Measurements from ENCODE around the gene HPS5.
"Not testable (repeated sequence)": the region's sequence is repeated elsewhere in the genome, so short reads cannot be mapped to it uniquely, and the experiment has no call there.

HPS5 gene

GRCh38 chr11:18267335-18268133, 54.4 kb downstream of the HPS5 start:
- not testable (repeated sequence) for DNase-seq

- DNase-seq = no peak
Measured at GRCh38 chr11:18265949-18266348, 56.0 kb downstream of the HPS5 start, which contains the start of gene SAA1. SAA1 (plus strand) TSS chr11:18266264; CDS start chr11:18266888, 624 bp downstream.

DNA sequence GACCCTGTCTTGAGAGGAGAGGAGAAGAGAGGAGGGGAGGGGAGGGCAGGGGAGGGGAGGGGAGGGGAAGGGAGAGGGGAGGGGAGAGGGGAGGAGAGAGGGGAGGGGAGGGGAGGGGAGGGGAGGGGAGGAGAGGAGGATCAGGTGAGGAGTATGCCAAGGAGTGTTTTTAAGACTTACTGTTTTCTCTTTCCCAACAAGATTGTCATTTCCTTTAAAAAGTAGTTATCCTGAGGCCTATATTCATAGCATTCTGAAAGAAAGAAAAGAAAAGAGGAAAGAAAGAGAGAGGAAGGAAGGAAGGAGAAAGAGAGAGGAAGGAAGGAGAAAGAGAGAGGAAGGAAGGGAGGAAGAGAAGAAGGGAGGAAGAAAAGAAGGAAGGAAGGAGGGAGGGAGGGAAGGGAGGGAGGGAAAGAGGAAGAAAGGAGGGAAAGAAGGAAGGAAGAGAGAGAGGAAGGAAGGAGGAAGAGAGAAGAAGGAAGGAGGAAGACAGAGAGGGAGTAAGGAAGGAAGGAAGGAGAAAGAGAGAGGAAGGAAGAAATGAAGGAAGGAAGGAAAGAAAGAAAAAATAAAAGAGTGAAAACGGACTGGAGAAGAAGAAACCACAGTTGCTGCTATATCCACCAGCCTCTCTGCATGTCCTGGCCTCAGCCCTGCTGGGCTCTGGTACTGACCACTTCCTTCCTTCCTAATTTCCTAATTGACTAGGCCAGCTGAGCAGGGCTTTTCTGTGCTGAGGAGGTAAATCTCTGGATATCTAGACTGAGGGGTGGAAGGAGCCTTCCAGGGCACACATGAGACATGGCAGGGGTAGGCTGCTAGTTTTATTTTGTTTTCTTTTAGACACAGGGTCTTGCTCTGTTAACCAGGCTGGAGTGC, 57.0 kb downstream of the HPS5 start:
- no peak for DNase-seq

GRCh38 chr11:18264035-18264434, 57.9 kb downstream of the HPS5 start:
- no peak for DNase-seq

DNA sequence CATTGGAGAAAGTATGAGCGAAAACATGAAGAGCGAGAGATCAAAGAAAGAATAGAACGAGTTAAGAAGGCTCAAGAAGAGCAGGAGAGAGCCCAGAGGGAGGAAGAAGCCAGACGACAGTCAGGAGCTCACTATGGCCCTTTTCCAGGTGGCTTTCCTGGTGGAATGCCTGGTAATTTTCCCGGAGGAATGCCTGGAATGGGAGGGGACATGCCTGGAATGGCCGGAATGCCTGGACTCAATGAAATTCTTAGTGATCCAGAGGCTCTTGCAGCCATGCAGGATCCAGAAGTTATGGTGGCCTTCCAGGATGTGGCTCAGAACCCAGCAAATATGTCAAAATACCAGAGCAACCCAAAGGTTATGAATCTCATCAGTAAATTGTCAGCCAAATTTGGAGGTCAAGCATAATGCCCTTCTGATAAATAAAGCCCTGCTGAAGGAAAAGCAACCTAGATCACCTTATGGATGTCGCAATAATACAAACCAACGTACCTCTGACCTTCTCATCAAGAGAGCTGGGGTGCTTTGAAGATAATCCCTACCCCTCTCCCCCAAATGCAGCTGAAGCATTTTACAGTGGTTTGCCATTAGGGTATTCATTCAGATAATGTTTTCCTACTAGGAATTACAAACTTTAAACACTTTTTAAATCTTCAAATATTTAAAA, 59.1 kb downstream of the HPS5 start:
- not testable (repeated sequence) for DNase-seq

- DNase-seq = no peak
Measured at GRCh38 chr11:18261721-18262120, 60.2 kb downstream of the HPS5 start.

DNA sequence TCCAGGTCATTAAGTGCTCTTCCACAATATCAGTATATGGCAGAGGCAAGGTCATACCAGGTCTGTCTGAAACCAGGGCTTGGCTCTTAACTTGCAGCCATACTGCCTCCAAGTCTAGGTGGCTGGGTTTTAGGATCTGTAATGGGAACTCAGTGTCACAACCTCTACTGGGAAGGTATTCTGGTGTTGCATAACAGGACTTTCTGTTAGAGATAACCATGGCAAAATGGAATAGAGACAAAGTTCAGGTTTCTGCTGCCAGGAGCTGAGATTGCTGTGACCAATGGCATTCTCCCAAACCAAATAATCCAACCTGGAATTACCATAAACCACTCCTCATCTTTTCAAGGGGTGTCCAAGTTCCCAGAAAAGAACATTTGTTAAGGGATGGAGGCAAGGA, 62.7 kb downstream of the HPS5 start:
- no peak for DNase-seq

DNA sequence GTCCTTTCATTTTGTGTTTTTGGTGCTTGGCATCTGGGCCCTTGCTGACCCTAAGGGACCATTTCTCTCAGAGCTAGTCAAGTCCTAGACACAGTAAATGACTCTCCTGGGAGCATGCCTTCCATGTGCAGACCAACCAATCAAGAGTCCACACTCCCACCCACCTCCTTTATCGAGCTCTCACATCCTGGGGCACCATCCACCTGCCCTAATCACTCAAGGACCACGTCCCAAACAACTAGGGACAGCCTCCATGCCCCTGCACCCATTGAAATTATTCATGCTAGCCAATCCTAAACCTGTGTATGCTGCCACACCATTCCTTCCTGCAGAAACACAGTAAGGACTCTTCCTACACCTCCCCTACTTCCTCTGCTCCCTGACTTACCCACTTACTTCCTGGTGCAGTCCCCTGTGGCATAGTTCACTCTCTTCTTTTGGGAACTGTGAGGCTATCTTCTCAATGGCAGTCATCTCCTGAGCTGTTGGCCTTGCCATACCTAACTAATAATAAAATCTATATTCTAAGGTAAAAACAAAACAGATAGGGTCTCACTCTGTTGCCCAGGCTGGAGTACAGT, 67.1 kb downstream of the HPS5 start:
- no peak for DNase-seq

- no peak for DNase-seq
Measured at GRCh38 chr11:18253778-18254338, 68.1 kb downstream of the HPS5 start.

DNA sequence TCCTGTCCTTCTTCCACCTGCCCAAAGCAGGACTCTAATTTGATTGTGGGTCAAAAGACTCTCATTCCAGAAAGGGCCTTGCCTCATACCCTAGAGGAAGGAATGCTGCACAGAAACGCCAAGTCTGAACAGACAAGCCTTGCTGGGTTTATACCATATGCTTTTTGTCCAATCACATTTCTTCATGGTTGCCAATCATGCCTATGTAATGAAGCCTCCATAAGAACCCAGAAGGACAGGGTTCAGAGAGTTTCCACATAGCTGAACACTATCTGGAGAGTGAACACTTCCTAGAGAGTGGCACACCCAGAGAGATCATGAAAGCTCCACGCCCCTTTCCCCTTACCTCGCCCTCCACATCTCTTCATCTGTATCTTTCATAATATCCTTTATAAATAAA, 68.7 kb downstream of the HPS5 start:
- no peak for DNase-seq

DNA sequence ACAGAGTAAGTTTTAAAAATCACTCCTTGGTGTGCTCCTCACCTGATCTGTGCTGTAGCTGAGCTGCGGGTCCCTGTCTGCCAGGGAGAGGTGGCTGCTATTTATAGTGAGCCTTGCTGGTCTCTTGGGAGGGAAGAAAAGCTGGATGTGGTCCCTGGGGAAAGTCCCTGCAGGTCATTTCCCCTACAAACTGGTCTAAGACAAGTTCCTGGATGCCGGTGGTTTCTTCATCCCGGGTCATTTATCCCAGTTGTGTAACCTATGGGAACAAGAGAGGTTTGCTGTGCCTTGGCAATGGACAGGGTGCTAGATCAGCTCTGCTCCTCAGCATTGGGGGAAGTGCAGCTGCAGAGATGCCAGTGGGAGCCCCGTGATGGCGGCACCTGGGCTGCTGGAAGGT, 73.4 kb downstream of the HPS5 start, which contains the start of gene SAA2:
TSS of gene SAA2 (minus strand) at position 108 of the 400 bp plus-strand sequence. CDS start 657 bp downstream, outside the sequence.
- no peak for DNase-seq

DNA sequence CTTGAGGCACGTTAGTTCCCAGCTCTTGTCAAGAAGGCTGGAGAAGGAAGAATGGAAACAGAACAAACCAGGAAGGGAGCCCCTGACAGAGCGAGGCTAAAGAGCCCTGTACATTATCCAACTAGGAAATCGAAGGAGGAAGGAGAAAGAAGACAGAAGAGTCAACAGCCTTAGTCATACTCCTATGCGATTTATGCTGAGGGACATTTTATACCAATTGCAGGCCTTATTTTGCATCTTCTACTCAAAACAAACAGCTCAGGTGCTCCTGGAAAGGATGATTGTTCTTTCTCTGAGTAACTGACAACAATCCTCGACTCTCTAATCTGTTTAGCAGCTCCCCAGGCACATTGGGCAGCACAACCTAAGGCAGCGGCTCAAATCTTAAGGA, 74.8 kb downstream of the HPS5 start:
- DNase-seq = not testable (repeated sequence)

DNA sequence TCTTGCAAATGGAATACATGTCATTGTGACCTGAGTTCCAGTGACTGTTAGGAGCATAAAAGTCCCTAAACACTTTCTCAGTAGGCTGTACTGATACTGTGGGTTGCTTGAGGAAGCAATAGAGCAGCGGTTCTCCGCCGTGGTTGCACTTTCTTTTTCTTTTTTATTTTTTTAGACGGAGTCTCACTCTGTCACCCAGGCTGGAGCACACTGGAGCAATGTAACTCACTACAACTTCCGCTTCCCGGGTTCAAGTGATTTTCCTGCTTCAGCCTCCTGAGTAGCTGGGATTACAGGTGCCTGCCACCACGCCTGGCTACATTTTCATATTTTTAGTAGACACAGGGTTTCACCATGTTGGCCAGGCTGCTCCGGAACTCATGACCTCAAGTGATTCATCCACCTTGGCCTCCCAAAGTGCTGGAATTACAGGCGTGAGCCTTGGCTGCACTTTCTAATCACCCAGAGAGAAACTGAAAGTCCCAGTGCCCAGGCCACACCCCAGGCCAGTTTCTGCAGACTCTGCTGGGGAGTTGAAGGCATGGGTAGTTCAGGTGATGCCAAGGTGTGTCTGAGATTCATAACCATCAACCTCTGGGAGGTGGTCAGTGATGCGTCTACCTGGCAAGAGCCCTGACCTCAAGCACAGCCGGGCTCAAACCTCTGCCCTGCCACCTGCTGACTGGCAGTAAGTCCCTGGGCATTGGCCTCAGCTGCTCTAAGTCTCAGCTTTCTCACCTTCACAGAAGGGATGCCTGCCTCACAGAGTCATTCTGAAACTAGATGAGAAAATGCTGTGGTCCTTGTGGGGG, 75.4 kb downstream of the HPS5 start:
- DNase-seq = not testable (repeated sequence)

- no peak for DNase-seq
Measured at GRCh38 chr11:18245396-18245795, 76.5 kb downstream of the HPS5 start.

- no peak for DNase-seq
Measured at GRCh38 chr11:18243783-18244362, 78.1 kb downstream of the HPS5 start.

- DNase-seq = no peak
Measured at GRCh38 chr11:18239655-18240054, 82.3 kb downstream of the HPS5 start.

DNA sequence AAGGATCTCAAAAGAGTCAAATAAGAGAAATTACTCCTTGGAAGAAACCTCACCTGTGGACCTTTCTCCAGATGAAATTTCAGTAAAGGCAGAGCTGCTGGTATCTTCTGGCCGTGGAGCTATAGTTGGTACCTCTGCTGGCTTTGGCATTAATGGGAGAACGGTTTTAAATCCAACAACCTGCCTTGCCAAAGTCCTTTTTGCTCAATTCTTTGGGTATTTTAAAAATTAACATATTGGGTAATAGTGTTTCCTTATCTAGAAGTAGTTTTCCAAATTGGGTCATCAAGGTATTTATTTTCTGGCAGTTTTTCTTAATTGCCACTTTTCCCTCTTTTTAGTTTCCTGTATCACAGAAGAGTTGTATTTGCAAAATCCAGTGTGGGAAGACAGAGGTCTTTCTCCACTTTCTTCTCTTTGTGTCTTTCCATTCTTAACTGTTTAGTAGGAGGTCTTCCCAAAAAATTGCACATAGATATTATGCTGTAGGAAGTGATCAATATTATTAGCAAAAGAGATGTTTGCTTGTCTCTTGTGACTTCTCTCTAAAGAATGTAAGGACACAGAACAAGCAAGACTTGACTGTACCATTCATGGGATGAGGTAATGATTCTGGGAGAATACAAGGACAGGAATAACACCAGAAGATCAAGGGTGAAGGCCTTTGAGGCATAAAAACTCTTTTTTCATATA, 85.1 kb downstream of the HPS5 start, which contains the start of gene SAA4:
TSS of gene SAA4 (minus strand) at position 139 of the 693 bp plus-strand sequence. CDS start 876 bp downstream, outside the sequence.
- DNase-seq = no peak

GRCh38 chr11:18235394-18236334, 86.3 kb downstream of the HPS5 start:
- no peak for DNase-seq

GRCh38 chr11:18233912-18234311, 88.0 kb downstream of the HPS5 start:
- no peak for DNase-seq

All from 8988T (cell line).